HEK293 (cell line): Measurements from ENCODE around the gene LBX1.

Experiments
- CTCF ChIA-PET: fragments of 350-600 bp; formaldehyde crosslinking; extraction: SDS; loops from one replicate; lab custom pipeline; 2021; ENCODE audit warnings: antibody characterized with exemption; lab: Yijun Ruan, JAX
- POLR2A ChIA-PET: fragments of 300-600 bp; formaldehyde crosslinking; extraction: SDS; loops from one replicate; lab custom pipeline; 2020; ENCODE audit warnings: antibody characterized with exemption, inconsistent platforms; lab: Yijun Ruan, JAX
- H3K27ac ChIP-seq: fragments of 200-500 bp; sonication (Bioruptor generic); 2 replicates; pipeline ENCODE4 v1.5.1; 2014; ENCODE audit warnings: low read depth, low read length, control low read depth, inconsistent platforms; ENCODE audit errors: extremely low read depth
- H3K36me3 ChIP-seq, 2 experiments: fragments of 200-500 bp in 1 of 2; sonication (Bioruptor generic) in 1 of 2; 1 replicate in 1 of 2; 2 replicates in 1 of 2; pipeline ENCODE4 v1.5.1; 2014 to 2017; ENCODE audit warnings: inconsistent platforms in 2 of 2, low read length in 2 of 2; ENCODE audit not compliant: control insufficient read depth in 2 of 2, insufficient read depth in 1 of 2
- H3K4me1 ChIP-seq: fragments of 200-500 bp; sonication (Bioruptor generic); 2 replicates; pipeline ENCODE4 v1.5.1; 2014; ENCODE audit warnings: mild to moderate bottlenecking, low read length, inconsistent platforms; ENCODE audit not compliant: control insufficient read depth, insufficient read depth
- H3K4me3 ChIP-seq: 2 replicates; pipeline ENCODE4 v1.5.1; 2011; ENCODE audit warnings: low read depth, mild to moderate bottlenecking, control low read depth, low read length, moderate library complexity
- H3K9me3 ChIP-seq: fragments of 200-500 bp; sonication (Bioruptor generic); 2 replicates; pipeline ENCODE4 v1.5.1; 2014; ENCODE audit warnings: low read depth, low read length, inconsistent platforms; ENCODE audit not compliant: control insufficient read depth, insufficient read depth
- BCL11A ChIP-seq: fragments of 450-650 bp; formaldehyde crosslinking; IDR thresholded peaks from 2 replicates; pipeline ENCODE4 v1.5.1; 2016; ENCODE audit warnings: low read depth, missing biosample characterization, missing genetic modification characterization
- CTCF ChIP-seq: fragments of 450-650 bp; formaldehyde crosslinking; IDR thresholded peaks from 2 replicates; pipeline ENCODE4 v1.5.1; 2016; ENCODE audit warnings: missing biosample characterization, missing genetic modification characterization
- EGR2 ChIP-seq: fragments of 450-650 bp; formaldehyde crosslinking; IDR thresholded peaks from 2 replicates; pipeline ENCODE4 v1.5.1; 2016; ENCODE audit warnings: low read depth, missing biosample characterization, missing genetic modification characterization
- GLIS1 ChIP-seq: fragments of 450-650 bp; formaldehyde crosslinking; IDR thresholded peaks from 2 replicates; pipeline ENCODE4 v1.5.1; 2016; ENCODE audit warnings: missing biosample characterization, missing genetic modification characterization
- HIC1 ChIP-seq: fragments of 450-650 bp; formaldehyde crosslinking; IDR thresholded peaks from 2 replicates; pipeline ENCODE4 v1.5.1; 2016; ENCODE audit warnings: missing biosample characterization, missing genetic modification characterization
- HOXA7 ChIP-seq: sonication (generic); formaldehyde crosslinking; IDR thresholded peaks from 2 replicates; pipeline ENCODE4 v1.8.1; 2022; ENCODE audit warnings: missing genetic modification reagents, borderline replicate concordance
- KLF8 ChIP-seq: fragments of 450-650 bp; formaldehyde crosslinking; IDR thresholded peaks from 2 replicates; pipeline ENCODE4 v1.5.1; 2016; ENCODE audit warnings: missing biosample characterization, missing genetic modification characterization
- SETDB1 ChIP-seq: IDR thresholded peaks from one replicate; pipeline ENCODE4 v1.6.1; 2017; ENCODE audit warnings: mild to moderate bottlenecking, low read length, moderate library complexity, mixed read lengths; ENCODE audit not compliant: insufficient read length
- ZBTB7A ChIP-seq: fragments of 450-650 bp; formaldehyde crosslinking; IDR thresholded peaks from 2 replicates; pipeline ENCODE4 v1.5.1; 2016; ENCODE audit warnings: low read depth, missing biosample characterization, missing genetic modification characterization
- ZNF114 ChIP-seq: fragments of 450-650 bp; formaldehyde crosslinking; IDR thresholded peaks from 2 replicates; pipeline ENCODE4 v1.5.0; 2017; ENCODE audit warnings: missing biosample characterization, missing genetic modification characterization
- ZNF146 ChIP-seq: fragments of 450-650 bp; formaldehyde crosslinking; IDR thresholded peaks from 2 replicates; pipeline ENCODE4 v1.5.1; 2016; ENCODE audit warnings: missing biosample characterization, missing genetic modification characterization
- ZNF148 ChIP-seq: fragments of 450-650 bp; formaldehyde crosslinking; IDR thresholded peaks from 2 replicates; pipeline ENCODE4 v1.5.0; 2017; ENCODE audit warnings: missing biosample characterization, missing genetic modification characterization, borderline replicate concordance
- ZNF214 ChIP-seq: fragments of 450-650 bp; formaldehyde crosslinking; IDR thresholded peaks from 2 replicates; pipeline ENCODE4 v1.5.1; 2017; ENCODE audit warnings: missing biosample characterization, mild to moderate bottlenecking, missing genetic modification characterization, borderline replicate concordance
- ZNF221 ChIP-seq: fragments of 450-650 bp; formaldehyde crosslinking; IDR thresholded peaks from 2 replicates; pipeline ENCODE4 v1.5.1; 2017; ENCODE audit warnings: missing biosample characterization, missing genetic modification characterization, borderline replicate concordance
- ZNF24 ChIP-seq: fragments of 450-650 bp; formaldehyde crosslinking; IDR thresholded peaks from 2 replicates; pipeline ENCODE4 v1.5.1; 2016; ENCODE audit warnings: missing biosample characterization, missing genetic modification characterization
- ZNF248 ChIP-seq: fragments of 450-650 bp; formaldehyde crosslinking; IDR thresholded peaks from 2 replicates; pipeline ENCODE4 v1.5.1; 2017; ENCODE audit warnings: missing biosample characterization, missing genetic modification characterization
- ZNF266 ChIP-seq: fragments of 450-650 bp; formaldehyde crosslinking; IDR thresholded peaks from 2 replicates; pipeline ENCODE4 v1.5.1; 2016; ENCODE audit warnings: missing biosample characterization, missing genetic modification characterization, low read depth
- ZNF280C ChIP-seq: fragments of 450-650 bp; formaldehyde crosslinking; IDR thresholded peaks from 2 replicates; pipeline ENCODE4 v1.5.1; 2016; ENCODE audit warnings: missing biosample characterization, missing genetic modification characterization
- ZNF366 ChIP-seq: fragments of 450-650 bp; formaldehyde crosslinking; conservative IDR thresholded peaks from 2 replicates; pipeline ENCODE4 v1.5.1; 2016; ENCODE audit warnings: missing biosample characterization, missing genetic modification characterization
- ZNF473 ChIP-seq: fragments of 450-650 bp; formaldehyde crosslinking; IDR thresholded peaks from 2 replicates; pipeline ENCODE4 v1.5.1; 2017; ENCODE audit warnings: missing biosample characterization, missing genetic modification characterization
- ZNF544 ChIP-seq: fragments of 450-650 bp; formaldehyde crosslinking; IDR thresholded peaks from 2 replicates; pipeline ENCODE4 v1.5.0; 2017; ENCODE audit warnings: missing biosample characterization, missing genetic modification characterization
- ZNF555 ChIP-seq: fragments of 450-650 bp; formaldehyde crosslinking; conservative IDR thresholded peaks from 2 replicates; pipeline ENCODE4 v1.5.1; 2017; ENCODE audit warnings: missing biosample characterization, mild to moderate bottlenecking, missing genetic modification characterization, inconsistent platforms
- ZNF560 ChIP-seq: fragments of 450-650 bp; formaldehyde crosslinking; IDR thresholded peaks from 2 replicates; pipeline ENCODE4 v1.5.1; 2017; ENCODE audit warnings: missing biosample characterization, missing genetic modification characterization, borderline replicate concordance
- ZNF571 ChIP-seq: fragments of 450-650 bp; formaldehyde crosslinking; IDR thresholded peaks from 2 replicates; pipeline ENCODE4 v1.5.0; 2017; ENCODE audit warnings: missing biosample characterization, missing genetic modification characterization
- ZNF596 ChIP-seq: fragments of 450-650 bp; IDR thresholded peaks from 2 replicates; pipeline ENCODE4 v1.5.0; 2018; ENCODE audit warnings: missing biosample characterization, mild to moderate bottlenecking, missing genetic modification characterization, moderate library complexity
- ZNF623 ChIP-seq: fragments of 450-650 bp; formaldehyde crosslinking; IDR thresholded peaks from 2 replicates; pipeline ENCODE4 v1.5.1; 2016; ENCODE audit warnings: missing biosample characterization, missing genetic modification characterization
- ZNF626 ChIP-seq: fragments of 450-650 bp; sonication (Bioruptor Pico); formaldehyde crosslinking; IDR thresholded peaks from 2 replicates; pipeline ENCODE4 v1.5.1; 2018; ENCODE audit warnings: missing biosample characterization, missing genetic modification characterization, inconsistent platforms
- ZNF658 ChIP-seq: fragments of 450-650 bp; formaldehyde crosslinking; IDR thresholded peaks from 2 replicates; pipeline ENCODE4; 2016; ENCODE audit warnings: missing biosample characterization, missing genetic modification characterization
- ZNF768 ChIP-seq: fragments of 450-650 bp; formaldehyde crosslinking; IDR thresholded peaks from 2 replicates; pipeline ENCODE4 v1.5.1; 2018; ENCODE audit warnings: missing biosample characterization, mild to moderate bottlenecking, missing genetic modification characterization
- ZSCAN30 ChIP-seq: fragments of 450-650 bp; IDR thresholded peaks from 2 replicates; pipeline ENCODE4 v1.5.1; 2018; ENCODE audit warnings: missing biosample characterization, mild to moderate bottlenecking, missing genetic modification characterization, moderate library complexity

The LBX1 gene

GRCh38 chr10:101230183-101230917 lies 1.1 kb upstream of the LBX1 start (continued):
- TF ChIP-seq SETDB1 (no peak), ZNF626 (tag by site-specific recombination) (no peak), ZNF214 (tag by site-specific recombination) (no peak), ZNF114 (tag by site-specific recombination) (no peak), GLIS1 (tag by site-specific recombination) (no peak), ZNF24 (tag by site-specific recombination) (no peak), ZNF148 (tag by site-specific recombination) (no peak), KLF8 (tag by site-specific recombination) (no peak), ZBTB7A (tag by site-specific recombination) (no peak), ZNF658 (tag by site-specific recombination) (no peak), HOXA7 (CRISPR knock-in tag) (no peak), ZNF473 (tag by site-specific recombination) (no peak), HIC1 (tag by site-specific recombination) (no peak), ZNF555 (tag by site-specific recombination) (no peak), ZNF623 (tag by site-specific recombination) (no peak), ZNF248 (tag by site-specific recombination) (no peak), ZNF146 (tag by site-specific recombination) (no peak; the same call in 1 of the 2 replicates), ZNF544 (tag by site-specific recombination) (no peak), EGR2 (tag by site-specific recombination) (peak; percentile 76), ZNF366 (no peak), ZNF768 (tag by site-specific recombination) (no peak), ZNF571 (tag by site-specific recombination) (no peak)

- peak overlapping the region; percentile 60 for H3K4me3 ChIP-seq
- H3K36me3 ChIP-seq: peaks cover 0 to 21% of the 10 kb centered on the region in 2 experiments; a peak in 1 of 3 replicates
- peak overlapping the region; percentile 67; the same call in 1 of the 2 replicates for H3K27ac ChIP-seq
- no peaks in the 10 kb centered on the region for H3K9me3 ChIP-seq
- POLR2A ChIA-PET: interaction anchor here (0.8 to 2.2 kb wide), 5 partner anchors 8 to 186 kb away, joined by 3 to 11 read pairs (median 5); no protein-coding TSS in a partner anchor
- CTCF ChIA-PET: interaction anchor here (0.7 to 2.4 kb wide), 6 partner anchors 13 to 238 kb away, joined by 3 to 19 read pairs (median 4); no protein-coding TSS in a partner anchor
- H3K4me1 ChIP-seq: peaks cover 9% of the 10 kb centered on the region
- TF ChIP-seq ZNF221 (tag by site-specific recombination): no peak
- peak; percentile 50; the same call in 1 of the 2 replicates for TF ChIP-seq ZSCAN30
- TF ChIP-seq ZNF596 (tag by site-specific recombination): no peak
- TF ChIP-seq BCL11A (tag by site-specific recombination): no peak
- TF ChIP-seq ZNF280C (tag by site-specific recombination): no peak
- TF ChIP-seq ZNF266 (tag by site-specific recombination): no peak
- no peak for TF ChIP-seq ZNF560
- TF ChIP-seq CTCF (tag by site-specific recombination): 0 out of 2 replicates have a peak, but pooled peaks have one; percentile 16
These were observed 347 bp downstream of the LBX1 start for GRCh38 chr10:101228966-101229265.
